ENCODE measurements around the gene SYNRG. TPM values are rescaled to one million over a fixed set of nuclear protein-coding genes. Genes with fewer than 3 reads are reported as not detected.

Gene SYNRG
- total and polyA plus RNA-seq, 2 of the 13 experiments (the other 11 are each of a cell fraction or from before 2014, with no cell fraction given) = 7.3 to 8.7 TPM

DNA sequence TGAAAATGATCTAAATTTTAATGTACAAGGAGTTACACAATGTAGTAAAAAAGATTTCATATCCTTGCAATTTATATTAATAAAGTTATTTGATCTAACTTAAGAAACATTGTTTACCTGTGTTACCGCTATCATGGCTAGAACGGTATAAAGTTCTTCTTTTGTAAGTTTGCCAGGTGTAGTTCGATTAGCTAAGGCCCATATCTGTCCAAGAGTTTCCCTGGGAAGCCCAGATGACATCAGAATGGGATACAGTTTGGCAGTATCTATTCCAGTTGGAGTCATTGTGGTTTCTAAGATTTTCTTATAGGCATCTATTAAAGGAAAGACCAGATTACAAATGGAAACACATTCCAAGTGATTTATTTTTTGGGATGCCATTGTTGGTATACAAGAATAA, 37.5 kb downstream of the SYNRG start:
- DNase-seq (ENCODE audit: low spot score) (no peak), ATAC-seq (no peak), FAIRE-seq (no peak)
- intact Hi-C loops (cut with micrococcal nuclease; ENCODE audit: unreplicated experiment) = loop anchor here (2.0 to 5.0 kb wide), 2 partner anchors 45 to 199 kb away; no protein-coding TSS in a partner anchor
- in situ Hi-C loops (cut with HindIII; ENCODE audit: extremely low pct_ligation_motif_present, low pct_unique_long_range_greater_than_20kb) = no loop called here
- TF ChIP-seq THAP8 (CRISPR knock-in tag; IDR thresholded peaks at IDR 0.05; ENCODE audit: borderline replicate concordance) (no peak), ZNF558 (CRISPR knock-in tag; IDR thresholded peaks at IDR 0.05; ENCODE audit: borderline replicate concordance) (no peak)
- Histone ChIP-seq H3K27me3 (ENCODE audit: control insufficient read depth in 1 of 2, insufficient read depth in 2 of 2, low read length in 2 of 2) (no peaks in the 10 kb centered on the region), H3K79me2 (ENCODE audit: insufficient read depth, low read length) (no peaks in the 10 kb centered on the region), H3K9ac (ENCODE audit: insufficient read depth, low read depth, low read length) (no peak overlapping the region), H3K4me1 (ENCODE audit: insufficient read depth, low read length) (no peaks in the 10 kb centered on the region), H4K20me1 (ENCODE audit: insufficient read depth, low read length) (no peaks in the 10 kb centered on the region), H3K27ac (ENCODE audit: extremely low read length, insufficient read depth, low read length) (no peak overlapping the region), H3K36me3 (replicated peaks in 1 of 2; ENCODE audit: control insufficient read depth in 1 of 2, insufficient read depth in 2 of 2, low read length in 2 of 2) (peaks cover 7 to 58% of the 10 kb centered on the region in 2 experiments), H3K4me2 (ENCODE audit: low read depth, low read length) (no peak overlapping the region), H2AFZ (ENCODE audit: low read length) (no peak overlapping the region), H3K4me3 (replicated peaks in 1 of 3; ENCODE audit: insufficient read depth in 1 of 3, low read depth in 2 of 3, low read length in 3 of 3) (no peak overlapping the region), H3K9me3 (ENCODE audit: low read length) (no peaks in the 10 kb centered on the region)
- POLR2A ChIA-PET = no interaction called here
- WGBS (ENCODE audit: low lambda C conversion rate) = 91% methylated on average over 3 of the region's 3 CpGs
- CTCF ChIA-PET (ENCODE audit: low intra/inter-chr PET ratio, low total read pairs) = interaction anchor here (1.2 kb wide), 1 partner anchor 198 kb away, joined by 4 read pairs; no protein-coding TSS in a partner anchor
- BruUV-seq (replicated peaks) = no TSS peak

GRCh38 chr17:37570527-37571093, 38.6 kb downstream of the SYNRG start:
- no TSS peak for BruUV-seq (replicated peaks)
- H2AFZ ChIP-seq (ENCODE audit: low read length) = no peak overlapping the region
- H4K20me1 ChIP-seq (ENCODE audit: insufficient read depth, low read length) = no peaks in the 10 kb centered on the region
- H3K27ac ChIP-seq (ENCODE audit: extremely low read length, insufficient read depth, low read length) = no peak overlapping the region
- 91% methylated on average over 8 of the region's 8 CpGs for WGBS (ENCODE audit: low lambda C conversion rate)
- no peaks in the 10 kb centered on the region for H3K4me1 ChIP-seq (ENCODE audit: insufficient read depth, low read length)
- H3K27me3 ChIP-seq (ENCODE audit: control insufficient read depth in 1 of 2, insufficient read depth in 2 of 2, low read length in 2 of 2) = no peaks in the 10 kb centered on the region
- H3K79me2 ChIP-seq (ENCODE audit: insufficient read depth, low read length) = no peaks in the 10 kb centered on the region
- peaks cover 7 to 55% of the 10 kb centered on the region in 2 experiments for H3K36me3 ChIP-seq (replicated peaks in 1 of 2; ENCODE audit: control insufficient read depth in 1 of 2, insufficient read depth in 2 of 2, low read length in 2 of 2)
- no peaks in the 10 kb centered on the region for H3K9me3 ChIP-seq (ENCODE audit: low read length)
- no peak for FAIRE-seq
- CTCF ChIA-PET (ENCODE audit: low intra/inter-chr PET ratio, low total read pairs) = interaction anchor here (1.1 to 1.2 kb wide), 2 partner anchors 132 to 197 kb away, joined by 3 to 4 read pairs; no protein-coding TSS in a partner anchor
- intact Hi-C loops (cut with micrococcal nuclease; ENCODE audit: unreplicated experiment) = loop anchor here (2.0 to 5.0 kb wide), 2 partner anchors 44 to 198 kb away; no protein-coding TSS in a partner anchor
- peak; percentile 60 for DNase-seq (ENCODE audit: low spot score)
- no peak overlapping the region for H3K4me3 ChIP-seq (replicated peaks in 1 of 3; ENCODE audit: insufficient read depth in 1 of 3, low read depth in 2 of 3, low read length in 3 of 3)
- no peak overlapping the region for H3K4me2 ChIP-seq (ENCODE audit: low read depth, low read length)
- ATAC-seq = peak; percentile 94
- no peak overlapping the region for H3K9ac ChIP-seq (ENCODE audit: insufficient read depth, low read depth, low read length)
- POLR2A ChIA-PET = interaction anchor here (1.6 kb wide), 1 partner anchor 163 kb away, joined by 3 read pairs; no protein-coding TSS in a partner anchor
- in situ Hi-C loops (cut with HindIII; ENCODE audit: extremely low pct_ligation_motif_present, low pct_unique_long_range_greater_than_20kb) = no loop called here
- TF ChIP-seq ZNF205 (CRISPR knock-in tag; IDR thresholded peaks at IDR 0.05) (no peak), EP300 (IDR thresholded peaks at IDR 0.05; ENCODE audit: low read depth in 2 of 2, low read length in 2 of 2) (no peak), EP300 (CRISPR knock-in tag; IDR thresholded peaks at IDR 0.05; ENCODE audit: borderline replicate concordance) (no peak), ZNF34 (CRISPR knock-in tag; IDR thresholded peaks at IDR 0.05; ENCODE audit: borderline replicate concordance) (no peak), FOSL2 (CRISPR knock-in tag; IDR thresholded peaks at IDR 0.05) (0 out of 2 replicates have a peak, but pooled peaks have one; percentile 6), SAP130 (CRISPR knock-in tag; IDR thresholded peaks at IDR 0.05; ENCODE audit: low read depth) (no peak), RAD21 (CRISPR knock-in tag; IDR thresholded peaks at IDR 0.05) (peak; percentile 57; the same call in 1 of the 2 replicates), XRCC5 (optimal IDR thresholded peaks at IDR 0.05; ENCODE audit: low read length) (peak; percentile 64), MTA3 (CRISPR knock-in tag; IDR thresholded peaks at IDR 0.05) (no peak), ZFP36L1 (CRISPR knock-in tag; IDR thresholded peaks at IDR 0.05) (peak; percentile 87; the same call in 1 of the 2 replicates)
- TF ChIP-seq, protein P1, sequence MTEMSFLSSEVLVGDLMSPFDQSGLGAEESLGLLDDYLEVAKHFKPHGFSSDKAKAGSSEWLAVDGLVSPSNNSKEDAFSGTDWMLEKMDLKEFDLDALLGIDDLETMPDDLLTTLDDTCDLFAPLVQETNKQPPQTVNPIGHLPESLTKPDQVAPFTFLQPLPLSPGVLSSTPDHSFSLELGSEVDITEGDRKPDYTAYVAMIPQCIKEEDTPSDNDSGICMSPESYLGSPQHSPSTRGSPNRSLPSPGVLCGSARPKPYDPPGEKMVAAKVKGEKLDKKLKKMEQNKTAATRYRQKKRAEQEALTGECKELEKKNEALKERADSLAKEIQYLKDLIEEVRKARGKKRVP (CRISPR knock-in tag; IDR thresholded peaks at IDR 0.05) = peak in 1 of 2 experiments; percentile 28; a peak in 1 of 4 replicates
- TF ChIP-seq, protein P2, sequence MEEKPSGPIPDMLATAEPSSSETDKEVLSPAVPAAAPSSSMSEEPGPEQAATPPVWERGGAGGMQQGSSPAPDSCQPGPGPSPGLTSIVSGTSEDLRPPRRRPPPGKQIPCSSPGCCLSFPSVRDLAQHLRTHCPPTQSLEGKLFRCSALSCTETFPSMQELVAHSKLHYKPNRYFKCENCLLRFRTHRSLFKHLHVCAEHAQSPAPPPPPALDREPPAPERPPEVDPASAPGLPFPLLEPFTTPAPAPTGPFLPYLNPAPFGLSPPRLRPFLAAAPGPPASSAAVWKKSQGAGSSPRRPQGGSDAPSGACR (CRISPR knock-in tag; IDR thresholded peaks at IDR 0.05) = no peak

Data from HepG2 (cell line).